ENCODE results near the gene FAM131A. TPM values are rescaled to one million over a fixed set of nuclear protein-coding genes. Genes with fewer than 3 reads are reported as not detected.
A peak's percentile ranks its signal among the peaks of the same experiment; 100 is the strongest.

The FAM131A gene
- total and polyA plus RNA-seq, 2 donors (not counting 1 experiment from before 2014, with no cell fraction given) = 11.7 to 13.4 TPM

GRCh38 chr3:184315871-184316661 lies 21.3 kb upstream of the FAM131A start:
- peak overlapping the region; percentile 90 for H3K4me3 Mint-ChIP-seq

More at GRCh38 chr3:184315871-184316661, 21.3 kb upstream of the FAM131A start:
- Histone ChIP-seq H3K4me3 (ENCODE audit: control extremely low read depth in 1 of 5, extremely low read depth in 1 of 5, insufficient read depth in 1 of 5, low read depth in 2 of 5, low read length in 4 of 5) (peak overlapping the region in 3 of 5 experiments; percentile 5 to 66 (median 60)), H3K36me3 (replicated peaks in 1 of 2; ENCODE audit: control extremely low read depth in 1 of 2, control insufficient read depth in 1 of 2, extremely low read depth in 1 of 2, insufficient read depth in 2 of 2, low read length in 1 of 2) (peaks cover 0 to 28% of the 10 kb centered on the region in 2 experiments), H4K20me1 (ENCODE audit: control insufficient read depth, insufficient read depth, low read length, poor library complexity, severe bottlenecking) (peaks cover 57% of the 10 kb centered on the region), H3K27me3 (replicated peaks in 1 of 4; ENCODE audit: control extremely low read depth in 1 of 4, control insufficient read depth in 3 of 4, insufficient read depth in 4 of 4, low read length in 3 of 4) (no peaks in the 10 kb centered on the region), H3K27ac (ENCODE audit: low read length in 2 of 2) (peak overlapping the region; percentile 73 to 89), H3K9ac (ENCODE audit: low read length) (peak overlapping the region; percentile 71), H3K79me2 (ENCODE audit: control insufficient read depth, insufficient read depth, low read length) (peaks cover 24% of the 10 kb centered on the region), H2AFZ (ENCODE audit: insufficient read depth, low read depth, low read length, poor library complexity, severe bottlenecking) (no peak overlapping the region), H3K4me1 (ENCODE audit: control insufficient read depth in 2 of 2, insufficient read depth in 2 of 2, low read length in 2 of 2) (peaks cover 13 to 23% of the 10 kb centered on the region in 2 donors), H3K4me2 (replicated peaks; ENCODE audit: low read depth, low read length, poor library complexity, severe bottlenecking) (peak overlapping the region; percentile 89), H3K9me3 (ENCODE audit: control extremely low read depth in 1 of 3, control insufficient read depth in 2 of 3, insufficient read depth in 1 of 3, low read length in 2 of 3) (no peaks in the 10 kb centered on the region)
- 71% methylated on average over 9 of the region's 16 CpGs for WGBS (ENCODE audit: insufficient coverage)
- DNase-seq (peak; percentile 37), ATAC-seq (ENCODE audit: low read depth) (no peak)
- Mint-ChIP-seq H3K27me3 (no peaks in the 10 kb centered on the region), H3K9me3 (ENCODE audit: insufficient read depth) (no peaks in the 10 kb centered on the region), H3K27ac (peak overlapping the region; percentile 82), H3K4me1 (peaks cover 31% of the 10 kb centered on the region)
- TF ChIP-seq EZH2 (IDR thresholded peaks at IDR 0.05; ENCODE audit: borderline replicate concordance, insufficient read depth, low read depth, low read length, poor library complexity, severe bottlenecking) (no peak), CTCF (IDR thresholded peaks at IDR 0.05) (no peak)
- CTCF ChIA-PET = interaction anchor here (0.9 to 1.4 kb wide), 2 partner anchors 298 to 421 kb away, joined by 3 read pairs; partner anchors contain the start of gene ABCC5
- intact Hi-C loops (cut with micrococcal nuclease) = no loop called here
- POLR2A ChIA-PET = interaction anchor here (1.0 kb wide), 1 partner anchor 68 kb away, joined by 3 read pairs; no protein-coding TSS in a partner anchor
